Measurements from ENCODE around the gene RAB1B. TPM values are rescaled to one million over a fixed set of nuclear protein-coding genes. Genes with fewer than 3 reads are reported as not detected.
"Not testable (repeated sequence)": the region's sequence is repeated elsewhere in the genome, so short reads cannot be mapped to it uniquely, and the experiment has no call there.

Gene RAB1B
- total RNA-seq, 1 donor from 2014 or later, result 124 TPM

DNA sequence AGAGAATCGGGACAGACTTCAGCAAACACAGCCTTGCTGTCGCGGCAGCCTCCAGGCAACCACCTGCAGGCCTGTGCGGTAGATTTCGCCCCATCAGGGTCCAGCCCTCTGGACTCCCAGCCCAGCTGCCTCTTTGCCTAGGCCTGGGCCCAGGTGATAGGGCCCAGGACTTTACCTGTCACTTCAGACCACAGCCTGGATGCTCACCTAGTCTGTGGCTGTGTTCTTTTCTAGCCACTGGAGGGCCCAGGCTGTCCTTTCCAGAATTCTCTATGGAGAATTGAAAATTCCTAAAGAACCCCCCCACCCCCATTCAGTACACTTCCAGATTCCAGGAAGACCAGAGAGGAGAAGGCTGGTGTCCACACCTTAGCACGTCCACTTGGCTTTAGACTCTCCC, 30.6 kb upstream of the RAB1B start:
- intact Hi-C loops (cut with DNase I), result no loop called here
- no peak for DNase-seq (ENCODE audit: low spot score)

DNA sequence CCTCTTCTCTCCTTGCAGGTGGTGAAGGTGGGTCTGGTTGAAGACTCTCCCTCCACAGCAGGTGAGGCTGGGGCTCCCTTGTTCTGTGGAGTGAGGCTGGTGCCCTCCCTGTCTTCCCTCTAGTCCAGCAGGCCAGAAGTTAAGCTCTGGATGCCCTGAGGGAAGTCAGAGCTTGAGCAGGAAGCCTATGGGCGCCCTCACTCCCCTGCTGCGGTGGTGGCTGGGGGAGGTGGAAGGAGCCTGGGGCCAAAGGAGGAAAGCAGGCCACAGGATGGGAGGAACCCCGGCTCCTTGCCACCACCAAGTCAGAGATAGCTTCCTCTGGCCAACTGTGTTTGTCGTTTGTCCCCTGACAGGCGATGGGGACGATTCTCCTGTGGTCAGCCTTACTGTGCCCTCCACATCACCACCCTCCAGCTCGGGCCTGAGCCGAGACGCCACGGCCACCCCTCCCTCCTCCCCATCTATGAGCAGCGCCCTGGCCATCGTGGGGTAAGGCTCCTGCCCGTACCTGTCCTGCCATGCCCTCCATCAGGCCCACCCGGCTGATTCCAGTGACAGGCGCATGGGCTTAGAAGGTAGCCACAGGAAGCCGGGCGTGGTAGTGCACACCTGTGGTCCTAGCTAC, 29.5 kb upstream of the RAB1B start:
- intact Hi-C loops (cut with DNase I), result no loop called here
- no peak for DNase-seq (ENCODE audit: low spot score)

DNA sequence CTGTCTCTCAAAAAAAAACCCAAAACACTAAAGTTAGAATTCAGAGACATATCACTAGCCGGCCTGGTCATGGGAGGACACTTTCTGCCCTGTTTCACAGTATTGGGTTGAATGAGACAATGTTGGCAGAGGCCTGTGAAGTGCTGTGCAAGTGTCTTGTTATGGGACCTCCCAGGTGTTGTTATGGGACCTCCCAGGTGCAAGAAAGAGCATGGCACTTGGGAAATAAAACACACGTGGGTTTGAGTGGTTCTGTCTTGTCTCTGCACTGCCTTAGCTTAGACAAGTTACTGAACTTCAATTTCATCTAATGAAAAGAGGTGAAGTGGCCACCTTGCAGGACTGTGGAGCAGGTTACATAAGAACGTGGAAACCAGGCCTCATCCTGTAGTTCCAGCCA, 28.9 kb upstream of the RAB1B start:
- no peak for DNase-seq (ENCODE audit: low spot score)
- intact Hi-C loops (cut with DNase I), result no loop called here

DNA sequence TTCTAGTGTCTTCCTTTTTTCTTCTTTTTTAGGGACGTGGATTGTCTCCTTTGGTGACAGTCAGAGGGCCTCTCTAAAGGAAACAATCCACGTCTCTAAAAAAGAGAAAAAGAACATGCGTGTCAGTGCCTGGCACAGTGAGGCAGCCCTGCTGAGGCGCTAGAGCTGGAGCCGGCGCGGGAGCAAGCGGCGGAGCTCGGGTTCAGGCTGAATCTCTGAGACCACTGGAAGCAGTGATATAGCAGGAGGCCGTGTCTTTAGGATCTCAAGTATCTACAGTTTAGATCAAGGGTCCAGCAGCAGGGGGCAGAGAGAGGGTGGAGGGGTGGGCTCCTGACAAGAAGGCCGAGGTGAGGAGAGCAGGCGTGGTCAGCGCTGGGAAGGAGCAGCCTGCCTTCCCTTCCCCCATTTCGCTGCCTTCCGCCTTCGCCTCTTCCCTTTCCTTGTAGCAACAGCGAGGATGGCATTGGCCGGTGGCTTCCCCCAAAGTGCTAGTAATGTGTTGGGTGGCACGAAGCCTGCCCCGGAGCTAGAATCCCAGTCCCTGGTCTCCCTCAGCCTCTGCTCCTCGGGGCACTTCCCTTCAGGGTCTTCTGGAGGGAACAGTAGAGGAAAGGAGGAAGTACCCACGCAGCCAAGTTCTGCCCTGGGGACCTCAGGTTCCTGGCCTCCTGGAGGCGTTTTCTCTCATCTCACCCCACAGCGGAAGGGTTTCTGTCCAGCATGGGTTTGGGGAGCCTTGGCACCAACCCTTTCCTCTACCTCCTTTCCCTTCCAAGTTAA, 28.2 kb upstream of the RAB1B start:
- intact Hi-C loops (cut with DNase I), result no loop called here
- DNase-seq (ENCODE audit: low spot score), result no peak

DNA sequence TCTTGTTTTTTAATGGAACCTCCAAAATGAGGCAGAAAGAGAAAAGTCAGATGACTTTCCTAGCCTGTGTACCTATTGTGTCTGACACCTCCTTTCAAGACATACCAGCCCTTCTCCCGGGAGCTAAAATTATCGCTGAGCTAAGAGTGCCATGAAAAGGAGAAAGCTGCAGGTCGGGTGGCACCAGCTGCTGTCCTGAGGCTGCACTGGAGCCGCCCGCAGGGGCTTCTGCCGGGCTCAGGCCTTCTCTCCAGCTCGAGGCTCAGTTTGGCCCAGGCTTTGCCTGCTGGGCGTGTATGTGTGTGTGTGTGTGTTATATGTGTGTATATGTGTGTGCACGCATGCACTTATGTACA, 27.7 kb upstream of the RAB1B start:
- no peak for DNase-seq (ENCODE audit: low spot score)
- intact Hi-C loops (cut with DNase I), result no loop called here

DNA sequence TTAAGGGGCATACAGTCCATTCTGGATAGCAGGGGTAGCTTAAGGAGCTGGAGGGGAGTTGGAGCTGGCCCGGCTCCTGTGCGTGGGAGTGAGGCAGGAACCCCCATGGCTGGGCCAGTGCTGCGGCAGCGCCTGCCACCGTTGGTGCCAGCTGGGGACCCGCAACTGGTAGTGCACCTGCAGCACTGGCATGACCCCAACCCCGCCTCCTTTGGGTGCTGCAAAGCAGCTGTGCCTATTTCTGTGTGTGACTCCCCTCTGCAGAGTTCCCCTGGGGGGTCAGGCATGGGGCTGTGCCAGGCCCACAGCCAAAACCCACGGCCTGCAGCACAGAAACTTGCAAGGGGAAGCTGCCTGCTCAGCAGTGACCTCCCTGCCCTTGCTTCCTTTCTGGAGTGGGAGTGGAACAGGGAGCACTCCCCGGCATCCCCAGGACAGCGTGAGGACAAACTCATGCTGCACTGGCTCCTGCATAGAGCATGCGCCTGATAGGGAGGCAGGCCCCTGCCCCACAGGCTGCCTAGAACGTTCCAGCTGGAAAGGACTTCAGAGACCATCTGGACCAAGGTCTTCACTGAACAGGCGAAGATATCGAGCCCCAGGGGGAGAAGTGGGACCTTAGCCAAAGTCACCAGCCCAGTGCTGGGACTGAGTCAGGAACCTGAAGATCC, 26.2 kb upstream of the RAB1B start:
- DNase-seq (ENCODE audit: low spot score), result no peak
- intact Hi-C loops (cut with DNase I), result no loop called here

DNA sequence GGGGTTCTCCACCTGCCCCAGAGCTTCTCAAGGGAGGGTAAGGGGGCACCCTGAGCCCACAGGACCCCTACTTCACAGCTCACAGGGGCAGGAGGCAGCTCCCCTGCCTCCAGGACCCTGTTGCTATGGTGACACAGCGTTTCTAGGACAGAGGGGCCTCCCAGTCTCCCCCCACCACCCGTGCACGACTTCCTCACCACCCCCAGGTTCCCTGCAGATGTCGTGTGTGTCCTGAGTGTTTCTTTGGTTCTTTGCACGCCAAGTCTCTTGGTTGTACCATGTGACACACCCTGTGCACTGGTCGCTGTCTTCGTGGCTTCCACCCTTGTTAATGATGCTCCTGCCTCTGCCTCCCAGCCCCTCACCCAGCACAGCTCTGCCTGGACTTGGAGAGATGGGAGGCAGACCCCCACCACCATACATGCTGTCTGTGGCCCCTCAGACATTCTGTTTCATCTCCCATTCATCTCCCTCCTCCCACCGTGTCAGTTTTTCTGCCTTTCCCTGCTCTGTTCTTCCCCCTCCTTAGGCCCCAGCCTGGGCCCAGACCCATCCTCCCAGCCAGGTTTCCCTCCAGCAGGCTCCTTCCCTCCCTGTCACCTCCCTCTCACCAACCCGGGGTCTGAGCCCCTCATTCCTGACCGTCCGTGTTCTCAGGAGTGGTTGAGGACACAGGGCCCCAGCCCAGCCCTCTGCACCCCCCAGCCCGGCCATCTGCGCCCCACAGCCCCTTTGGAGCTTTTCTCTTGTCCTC, 24.5 kb upstream of the RAB1B start:
- no peak for DNase-seq (ENCODE audit: low spot score)
- intact Hi-C loops (cut with DNase I), result no loop called here

DNA sequence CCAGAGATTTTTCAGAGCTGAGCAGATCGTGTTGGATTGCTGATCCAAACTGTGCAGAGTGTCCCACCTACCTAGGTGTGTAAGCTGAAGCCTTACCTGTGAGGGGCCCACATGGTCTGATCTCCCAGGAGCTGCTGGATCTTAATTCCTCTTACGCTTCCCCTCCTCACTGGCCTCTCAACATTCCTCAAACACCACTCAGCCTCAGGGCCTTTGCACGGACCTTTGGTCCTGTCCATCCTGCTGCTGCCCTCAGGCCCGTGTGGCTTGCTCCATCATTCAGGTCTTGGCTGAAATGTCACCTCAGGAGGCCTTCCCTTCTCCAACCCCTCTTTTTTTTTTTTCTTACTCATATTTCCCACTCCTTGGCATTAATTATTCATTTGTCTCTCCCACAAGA, 21.1 kb upstream of the RAB1B start:
- intact Hi-C loops (cut with DNase I), result no loop called here
- no peak for DNase-seq (ENCODE audit: low spot score)

DNA sequence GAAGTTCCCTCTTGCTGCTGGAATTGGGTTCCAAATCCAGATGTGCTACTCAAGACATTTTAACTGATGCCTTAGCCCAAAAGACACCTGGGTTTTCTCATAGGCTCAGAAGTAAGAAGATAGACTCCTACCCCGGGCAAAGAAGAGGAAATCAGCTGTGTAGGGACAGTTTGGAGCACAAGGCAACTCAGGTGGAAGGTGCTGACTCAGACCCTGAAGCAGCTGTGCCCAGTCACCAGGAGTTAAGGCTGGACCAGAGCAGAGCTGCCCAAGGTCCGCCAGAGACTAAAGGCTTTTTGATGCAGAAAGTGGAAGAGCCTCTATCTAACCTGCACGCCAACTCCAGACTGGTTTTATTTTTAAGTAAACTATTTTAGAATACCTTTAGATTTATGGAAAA, 20.6 kb upstream of the RAB1B start:
- DNase-seq (ENCODE audit: low spot score), result no peak

DNA sequence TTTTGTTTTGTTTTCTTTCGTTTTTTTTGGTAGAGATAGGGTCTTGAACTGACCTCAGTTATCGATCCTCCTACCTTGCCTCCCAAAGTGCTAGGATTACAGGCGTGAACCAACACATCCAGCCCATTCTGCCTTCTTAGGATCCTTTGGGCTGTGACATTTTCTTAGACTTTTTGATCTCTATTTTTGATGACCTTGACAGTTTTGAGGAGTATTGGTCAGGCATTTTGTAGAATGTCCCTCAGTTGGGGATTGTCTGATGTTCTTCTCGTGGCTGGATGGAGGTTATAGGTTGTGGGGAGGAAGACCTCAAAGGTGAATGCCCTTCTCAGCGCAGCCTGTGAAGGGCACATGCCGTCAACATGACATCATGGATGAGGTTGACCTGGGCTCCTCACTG, 19.5 kb upstream of the RAB1B start:
- DNase-seq (ENCODE audit: low spot score), result no peak
- intact Hi-C loops (cut with DNase I), result no loop called here

More for the DNA sequence above, 20.6 kb upstream of the RAB1B start:
- intact Hi-C loops (cut with DNase I), result no loop called here

DNA sequence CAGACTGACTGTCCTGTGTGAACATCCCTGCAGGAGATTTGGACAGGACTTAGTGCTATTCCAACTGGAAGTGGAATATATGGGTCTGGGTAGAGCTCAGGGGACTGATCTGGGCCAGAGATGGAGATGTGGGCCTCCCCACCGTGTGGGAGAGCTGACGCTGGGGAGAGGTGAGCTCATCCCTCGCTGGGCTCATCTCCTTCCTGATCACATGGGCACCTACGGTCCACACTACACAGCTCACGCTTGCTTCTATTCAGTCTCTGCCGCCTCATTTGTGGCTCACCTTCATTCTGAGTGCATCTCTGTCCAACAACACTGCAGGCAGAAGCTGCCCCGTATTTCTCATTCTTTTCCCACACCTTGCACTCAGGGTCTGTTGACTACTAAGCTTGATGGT, 16.6 kb upstream of the RAB1B start:
- intact Hi-C loops (cut with DNase I), result no loop called here
- no peak for DNase-seq (ENCODE audit: low spot score)

DNA sequence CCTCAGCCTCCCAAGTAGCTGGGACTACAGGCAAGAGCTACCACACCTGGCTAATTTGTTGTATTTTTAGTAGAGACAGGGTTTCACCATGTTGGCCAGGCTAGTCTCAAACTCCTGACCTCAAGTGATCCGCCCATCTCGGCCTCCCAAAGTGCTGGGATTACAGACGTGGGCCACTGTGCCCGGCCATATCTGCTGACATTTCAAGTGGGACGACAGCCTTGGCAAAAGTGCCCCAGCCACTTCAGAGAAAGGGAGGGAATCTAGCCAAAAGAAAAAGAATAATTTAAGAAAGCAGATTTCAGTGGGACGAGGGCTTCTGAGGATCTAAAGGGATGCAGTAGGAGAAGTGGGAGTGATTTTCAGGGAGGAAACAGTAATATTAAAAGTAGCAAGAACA, 15.4 kb upstream of the RAB1B start:
- DNase-seq (ENCODE audit: low spot score); intact Hi-C loops (cut with DNase I): not testable (repeated sequence)

DNA sequence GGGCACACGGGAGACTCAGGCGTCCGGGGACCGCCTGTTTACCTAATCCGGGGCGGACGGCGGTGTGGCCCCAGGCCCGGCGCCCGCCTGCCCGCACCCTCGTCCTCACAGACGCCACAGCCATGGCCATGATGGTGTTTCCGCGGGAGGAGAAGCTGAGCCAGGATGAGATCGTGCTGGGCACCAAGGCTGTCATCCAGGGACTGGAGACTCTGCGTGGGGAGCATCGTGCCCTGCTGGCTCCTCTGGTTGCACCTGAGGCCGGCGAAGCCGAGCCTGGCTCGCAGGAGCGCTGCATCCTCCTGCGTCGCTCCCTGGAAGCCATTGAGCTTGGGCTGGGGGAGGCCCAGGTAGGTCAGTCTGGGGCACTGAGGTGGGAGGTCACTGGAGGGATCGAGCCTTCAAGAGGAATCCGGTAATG, 10.0 kb upstream of the RAB1B start:
- intact Hi-C loops (cut with DNase I), result loop anchor here (1.0 kb wide), 1 partner anchor 36 kb away; no protein-coding TSS in a partner anchor
- no peak for DNase-seq (ENCODE audit: low spot score)

DNA sequence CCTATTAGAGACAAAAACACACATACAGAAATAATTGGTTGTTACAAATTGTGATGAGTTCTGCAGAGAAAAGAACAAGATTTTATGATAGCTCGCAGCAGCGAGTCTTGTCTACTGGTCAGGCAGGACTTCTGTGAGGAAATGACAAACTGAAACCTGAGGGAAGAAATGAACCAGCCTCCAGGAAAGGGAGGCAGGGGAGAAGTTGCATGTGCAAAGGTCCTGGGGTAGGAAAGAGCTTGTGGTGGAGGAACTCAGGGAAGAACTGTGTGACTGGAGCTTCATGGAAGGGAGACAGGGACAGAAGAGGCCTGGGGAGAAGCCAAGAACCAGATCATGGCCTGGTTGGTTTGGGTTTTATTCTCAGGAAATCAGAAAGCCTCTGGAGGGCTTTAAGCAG, 9.2 kb upstream of the RAB1B start:
- intact Hi-C loops (cut with DNase I), result no loop called here
- DNase-seq (ENCODE audit: low spot score), result no peak

DNA sequence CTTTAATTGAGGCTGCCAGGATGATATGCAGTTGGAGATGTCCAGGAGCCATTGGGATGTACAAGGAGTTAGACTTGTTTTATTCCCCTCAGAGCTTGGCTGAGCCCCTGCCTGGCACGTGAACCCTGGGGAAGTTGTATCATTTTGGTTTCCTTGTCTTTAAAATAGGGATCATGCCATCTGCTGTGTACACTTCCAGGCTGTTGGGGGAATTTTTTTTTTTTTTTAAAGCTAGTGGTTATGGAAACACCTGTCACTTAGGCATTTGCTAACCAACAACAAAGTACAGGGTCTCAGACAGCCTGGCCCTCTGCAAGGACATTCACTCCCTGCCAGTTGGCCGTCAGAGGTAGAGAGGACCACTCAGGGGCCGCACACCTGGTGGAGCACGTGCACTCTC, 8.5 kb upstream of the RAB1B start:
- intact Hi-C loops (cut with DNase I), result loop anchor here (5.0 kb wide), 1 partner anchor 303 kb away; no protein-coding TSS in a partner anchor
- DNase-seq (ENCODE audit: low spot score), result no peak

DNA sequence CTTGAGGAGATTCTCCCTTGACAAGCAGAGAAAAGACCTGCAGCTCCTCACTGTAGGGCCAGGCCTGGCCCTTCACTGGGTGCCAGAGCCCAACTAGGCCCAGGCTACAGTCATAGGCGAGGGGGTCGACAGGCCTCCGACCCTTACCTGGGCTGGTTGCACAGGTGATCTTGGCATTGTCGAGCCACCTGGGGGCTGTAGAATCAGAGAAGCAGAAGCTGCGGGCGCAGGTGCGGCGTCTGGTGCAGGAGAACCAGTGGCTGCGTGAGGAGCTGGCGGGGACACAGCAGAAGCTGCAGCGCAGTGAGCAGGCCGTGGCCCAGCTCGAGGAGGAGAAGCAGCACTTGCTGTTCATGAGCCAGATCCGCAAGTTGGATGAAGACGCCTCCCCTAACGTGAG, 6.9 kb upstream of the RAB1B start:
- DNase-seq (ENCODE audit: low spot score), result no peak
- intact Hi-C loops (cut with DNase I), result loop anchor here (5.0 kb wide), 1 partner anchor 304 kb away; no protein-coding TSS in a partner anchor

DNA sequence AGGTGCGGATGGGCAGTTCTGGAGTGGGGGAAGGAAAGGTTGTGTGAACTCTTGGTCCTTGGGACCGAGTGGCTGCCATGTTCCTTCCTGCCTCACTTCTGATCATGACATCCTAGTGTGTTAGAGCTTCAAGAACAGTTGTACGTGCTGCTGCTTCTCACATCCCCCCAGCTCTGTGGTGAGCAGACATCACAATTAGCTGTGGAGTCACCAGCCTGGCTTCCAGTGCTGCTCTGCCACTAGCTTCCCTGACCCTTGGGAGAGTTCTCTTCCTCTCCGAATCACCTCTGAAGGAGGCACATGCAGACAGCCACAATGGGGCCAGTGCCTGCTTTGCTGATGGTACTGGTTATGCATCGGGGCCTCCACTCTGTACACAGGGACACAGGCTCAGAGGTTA, 6.2 kb upstream of the RAB1B start:
- intact Hi-C loops (cut with DNase I), result loop anchor here (5.0 kb wide), 1 partner anchor 305 kb away; no protein-coding TSS in a partner anchor
- no peak for DNase-seq (ENCODE audit: low spot score)

DNA sequence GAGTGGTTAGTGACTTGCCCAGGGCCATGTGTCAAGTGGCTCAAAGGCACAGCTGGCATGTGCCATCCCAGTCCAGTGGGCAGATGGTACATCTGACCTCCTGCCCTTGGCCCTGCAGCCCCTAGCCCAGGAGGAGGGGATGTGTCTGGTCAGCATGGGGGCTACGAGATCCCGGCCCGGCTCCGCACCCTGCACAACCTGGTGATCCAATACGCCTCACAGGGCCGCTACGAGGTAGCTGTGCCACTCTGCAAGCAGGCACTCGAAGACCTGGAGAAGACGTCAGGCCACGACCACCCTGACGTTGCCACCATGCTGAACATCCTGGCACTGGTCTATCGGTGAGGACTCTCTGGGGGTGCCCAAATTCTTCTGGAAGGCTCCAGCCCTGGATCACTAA, 5.7 kb upstream of the RAB1B start:
- no peak for DNase-seq (ENCODE audit: low spot score)
- intact Hi-C loops (cut with DNase I), result loop anchor here (5.0 kb wide), 1 partner anchor 305 kb away; no protein-coding TSS in a partner anchor

DNA sequence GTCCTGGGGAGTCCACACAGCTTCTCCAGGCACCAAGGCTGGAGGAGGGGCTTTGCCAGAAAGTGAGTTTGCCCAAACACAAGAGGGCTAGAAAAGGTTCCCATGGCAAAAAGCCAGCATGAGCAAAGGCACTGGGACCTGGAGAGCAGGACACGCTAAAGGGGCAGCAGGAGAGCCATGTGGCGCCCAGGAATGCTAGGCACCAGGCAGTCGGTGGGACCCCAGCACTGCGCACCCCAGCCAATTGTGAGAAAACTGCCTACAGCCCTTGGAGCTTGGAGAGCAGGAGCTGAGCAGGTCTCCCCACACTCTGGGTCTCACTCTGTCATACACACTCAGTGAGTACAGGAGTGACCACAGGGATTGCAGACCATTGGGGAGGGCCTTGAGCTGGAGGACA, 5.2 kb upstream of the RAB1B start:
- intact Hi-C loops (cut with DNase I), result loop anchor here (5.0 kb wide), 1 partner anchor 306 kb away; no protein-coding TSS in a partner anchor
- no peak for DNase-seq (ENCODE audit: low spot score)

DNA sequence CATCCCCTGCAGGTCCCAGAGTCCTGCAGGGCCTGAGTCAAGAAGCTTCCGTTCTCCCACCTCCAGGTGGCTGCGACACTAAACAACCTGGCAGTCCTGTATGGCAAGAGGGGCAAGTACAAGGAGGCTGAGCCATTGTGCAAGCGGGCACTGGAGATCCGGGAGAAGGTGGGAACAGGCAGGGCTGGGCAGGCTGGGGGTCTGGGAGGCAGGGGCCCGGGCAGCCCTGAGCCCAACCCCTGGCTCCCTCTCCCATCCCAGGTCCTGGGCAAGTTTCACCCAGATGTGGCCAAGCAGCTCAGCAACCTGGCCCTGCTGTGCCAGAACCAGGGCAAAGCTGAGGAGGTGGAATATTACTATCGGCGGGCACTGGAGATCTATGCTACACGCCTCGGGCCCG, 4.7 kb upstream of the RAB1B start:
- no peak for DNase-seq (ENCODE audit: low spot score)
- intact Hi-C loops (cut with DNase I), result loop anchor here (5.0 kb wide), 1 partner anchor 306 kb away; no protein-coding TSS in a partner anchor

Data from cardiac septum (tissue), 1 donor.